SH-SY5Y (cell line): Measurements from ENCODE around the gene TRIM33.

Experiments used
- GATA2 ChIP-seq: IDR thresholded peaks from 2 replicates; pipeline ENCODE4 v1.6.1; 2011; ENCODE audit warnings: mild to moderate bottlenecking, low read depth, low read length
- GATA3 ChIP-seq: IDR thresholded peaks from 2 replicates; pipeline ENCODE4 v1.6.1; 2011; ENCODE audit warnings: low read depth, mild to moderate bottlenecking, low read length, moderate library complexity

DNA sequence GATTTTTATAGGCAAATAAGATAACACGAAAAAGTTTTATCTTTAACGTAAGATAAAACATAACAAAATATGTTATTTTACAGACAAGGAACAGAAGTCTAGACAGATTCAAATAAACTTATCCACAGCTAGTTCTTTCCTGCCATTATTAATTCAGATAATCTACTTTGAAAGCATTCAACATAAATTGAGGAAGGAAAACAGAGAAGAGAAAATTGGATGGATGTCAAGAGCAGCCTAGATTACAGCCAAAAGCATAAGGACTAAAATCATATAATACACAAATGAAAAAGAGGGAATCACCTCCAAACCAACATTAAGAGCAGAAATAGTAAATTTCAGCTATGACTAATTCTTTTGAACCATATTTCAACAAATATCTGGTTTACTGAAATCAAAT, 15.5 kb downstream of the TRIM33 start:
- TF ChIP-seq GATA2, result no peak
- TF ChIP-seq GATA3, result no peak
